ENCODE measurements around the gene SPRY1.

The SPRY1 gene, protein sequence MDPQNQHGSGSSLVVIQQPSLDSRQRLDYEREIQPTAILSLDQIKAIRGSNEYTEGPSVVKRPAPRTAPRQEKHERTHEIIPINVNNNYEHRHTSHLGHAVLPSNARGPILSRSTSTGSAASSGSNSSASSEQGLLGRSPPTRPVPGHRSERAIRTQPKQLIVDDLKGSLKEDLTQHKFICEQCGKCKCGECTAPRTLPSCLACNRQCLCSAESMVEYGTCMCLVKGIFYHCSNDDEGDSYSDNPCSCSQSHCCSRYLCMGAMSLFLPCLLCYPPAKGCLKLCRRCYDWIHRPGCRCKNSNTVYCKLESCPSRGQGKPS

DNA sequence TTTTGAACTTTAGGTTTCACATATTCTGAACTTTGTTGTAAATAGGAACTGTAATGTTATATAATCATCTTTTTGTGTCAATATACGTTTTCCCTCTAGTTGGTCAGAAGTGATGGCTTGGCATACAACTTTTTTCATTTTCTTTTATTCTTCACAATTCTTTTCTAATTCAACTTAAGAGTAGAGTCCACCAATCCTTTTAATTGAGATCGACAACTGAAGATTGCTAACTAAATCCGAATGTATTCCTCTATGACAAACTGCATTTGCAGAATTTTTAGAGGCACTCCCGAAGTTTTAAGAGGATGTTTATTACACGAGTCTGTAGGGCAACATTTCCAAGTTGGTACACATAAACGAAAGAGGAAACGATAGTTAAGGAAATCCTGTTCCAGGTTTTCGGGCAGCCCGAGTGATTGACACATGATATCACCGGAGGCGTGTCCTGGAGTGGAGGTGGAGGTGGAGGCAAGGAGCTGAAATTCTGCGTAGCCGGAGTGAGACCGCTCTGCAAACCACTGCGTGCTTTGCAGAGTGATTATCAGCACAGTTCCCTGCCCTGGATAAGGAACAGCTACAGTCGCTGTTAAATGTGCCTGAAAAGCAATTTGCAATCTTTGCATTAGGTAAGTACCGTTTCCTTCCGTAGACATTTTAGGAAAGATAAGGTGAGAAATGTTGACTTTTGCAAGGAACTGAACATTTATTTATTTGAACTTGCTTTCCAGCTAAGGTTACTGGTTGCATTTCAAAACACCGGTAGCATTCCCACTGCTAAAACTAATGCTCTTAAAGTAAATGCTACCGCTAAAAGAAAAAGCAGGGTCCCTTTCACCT, at the start of gene SPRY1:
SPRY1 (plus strand) TSS at position 489 of the 837 bp plus-strand sequence. CDS start 4,797 bp downstream, outside the sequence.
- peak; percentile 43 for DNase-seq (ENCODE audit: low read depth)

DNA sequence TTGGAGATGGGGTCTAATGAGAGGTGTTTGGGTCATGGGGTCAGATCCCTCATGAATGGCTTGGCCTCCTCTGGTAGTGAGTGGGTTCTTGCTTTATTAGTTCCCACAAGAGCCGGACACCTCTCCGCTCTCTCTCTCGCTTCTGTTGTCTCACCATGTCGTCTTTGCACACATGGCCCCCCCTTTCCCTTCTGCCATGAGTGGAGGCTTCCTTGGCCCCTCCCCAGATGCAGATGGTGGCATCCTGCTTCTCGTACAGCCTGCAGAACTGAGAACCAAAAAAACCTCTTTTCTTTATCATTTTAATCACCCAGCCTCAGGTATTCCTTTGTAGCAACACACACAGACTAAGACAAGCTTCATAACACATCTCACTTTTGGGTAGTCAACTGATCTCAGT, 49.6 kb upstream of the SPRY1 start:
- no peak for DNase-seq (ENCODE audit: low read depth)

DNA sequence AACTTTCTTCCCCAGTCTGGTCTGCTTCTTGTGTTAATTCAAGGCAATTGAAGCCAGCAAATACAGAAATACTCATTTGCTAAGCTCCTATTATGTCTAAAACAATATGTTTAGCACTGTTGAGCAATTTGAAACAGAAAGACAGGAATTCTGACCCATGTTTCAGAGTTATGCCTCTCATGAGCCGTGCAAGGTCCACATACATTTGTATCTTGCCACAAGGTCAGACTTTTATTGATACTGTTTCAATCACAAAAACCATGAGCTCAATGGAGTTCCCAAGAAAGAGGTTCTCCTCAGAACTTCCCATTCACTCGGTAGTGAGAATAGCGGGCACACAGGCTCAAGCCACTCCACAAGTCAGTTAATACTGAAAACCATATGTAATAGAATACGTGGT, 47.6 kb upstream of the SPRY1 start:
- DNase-seq (ENCODE audit: low read depth) = no peak

DNA sequence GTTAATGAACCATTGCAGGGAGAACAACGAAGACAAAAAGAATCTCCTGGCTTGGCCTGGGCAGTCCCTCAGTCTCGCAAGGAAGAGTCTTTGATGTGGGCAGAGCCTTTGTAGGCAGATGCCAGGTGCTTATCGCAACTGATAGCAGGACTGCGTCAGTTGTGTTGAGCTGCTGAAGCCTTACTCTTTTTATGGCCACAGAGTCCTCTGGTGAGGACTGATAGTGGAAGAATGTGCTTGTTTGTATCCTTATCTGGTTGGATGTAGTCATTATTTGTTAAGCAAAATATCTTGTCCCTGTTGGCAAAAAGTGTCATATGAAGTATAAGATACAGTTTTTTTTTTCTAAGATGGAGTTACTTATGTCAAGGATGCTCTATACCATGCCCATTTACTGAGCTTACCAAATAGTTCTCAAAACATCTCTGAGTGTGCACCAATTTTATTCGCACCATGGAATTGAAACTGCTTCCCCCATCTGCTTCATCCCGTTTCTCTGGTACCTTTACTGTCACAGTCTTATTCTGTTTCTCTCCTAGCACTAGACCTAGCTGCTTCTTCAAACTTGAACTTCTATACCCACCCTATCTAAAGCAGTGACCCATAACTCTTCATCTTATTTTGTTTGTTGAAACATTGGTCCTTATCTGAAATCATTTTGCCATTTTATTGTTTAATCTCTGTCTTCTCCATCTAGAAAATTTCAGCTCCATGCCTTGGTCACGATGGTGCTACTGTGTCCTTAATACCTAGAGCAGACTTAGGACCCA, 47.0 kb upstream of the SPRY1 start:
- DNase-seq (ENCODE audit: low read depth) = no peak

DNA sequence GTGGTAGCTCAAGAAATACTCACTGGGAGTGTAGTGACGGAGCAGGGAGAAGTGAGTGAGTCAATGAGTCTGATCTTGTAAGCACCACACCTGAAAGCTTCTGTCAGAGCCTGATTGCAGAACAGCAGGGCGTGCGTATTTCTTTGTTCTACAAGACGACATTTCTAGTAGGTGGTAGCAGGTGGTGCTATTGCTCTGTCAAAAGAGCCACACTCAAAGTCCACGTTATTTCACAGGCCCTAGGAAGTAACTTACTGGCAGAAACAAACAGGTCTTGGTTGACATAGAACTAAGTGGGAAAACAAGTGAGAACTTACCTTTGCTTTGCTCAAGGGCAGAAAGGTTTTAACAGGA, 46.4 kb upstream of the SPRY1 start:
- no peak for DNase-seq (ENCODE audit: low read depth)

DNA sequence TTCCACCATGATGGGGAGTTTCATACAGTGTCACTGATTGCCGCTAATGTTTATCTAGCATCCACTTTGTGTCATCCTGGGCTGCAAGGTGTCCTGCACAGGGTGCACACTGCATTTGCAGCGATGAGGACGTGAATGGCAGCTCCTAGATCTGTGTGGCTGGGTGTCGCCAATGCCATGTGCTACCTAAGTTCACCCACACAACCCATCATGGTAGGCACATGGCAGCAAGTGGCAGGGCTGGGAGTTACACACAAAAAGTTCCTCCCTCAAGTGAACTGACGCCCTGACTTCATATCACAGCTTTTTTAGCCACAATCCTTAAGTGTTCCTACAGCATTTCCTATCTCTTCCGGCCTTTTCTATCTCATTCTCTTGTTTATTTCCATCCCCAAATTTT, 45.9 kb upstream of the SPRY1 start:
- no peak for DNase-seq (ENCODE audit: low read depth)

DNA sequence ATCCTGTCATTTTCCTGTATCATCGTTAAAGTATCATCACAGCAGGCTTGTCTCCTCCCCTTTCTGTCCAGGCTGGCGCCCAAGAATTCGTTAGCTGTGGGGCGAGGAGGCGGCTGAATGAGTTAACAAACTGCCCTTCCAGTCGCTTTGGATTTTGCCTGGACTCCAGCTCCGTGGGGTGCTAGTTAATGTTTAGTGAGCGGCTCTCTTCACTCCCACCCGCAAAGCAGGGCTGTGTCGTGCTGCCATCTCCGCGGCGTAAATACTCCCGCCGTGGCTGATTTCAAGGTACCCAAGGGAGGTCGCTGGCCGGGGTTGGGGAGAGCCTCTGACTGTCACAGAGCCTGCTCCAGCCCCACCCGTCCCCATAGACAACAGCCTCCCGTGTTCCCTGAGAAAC, 44.9 kb upstream of the SPRY1 start:
- DNase-seq (ENCODE audit: low read depth) = no peak

DNA sequence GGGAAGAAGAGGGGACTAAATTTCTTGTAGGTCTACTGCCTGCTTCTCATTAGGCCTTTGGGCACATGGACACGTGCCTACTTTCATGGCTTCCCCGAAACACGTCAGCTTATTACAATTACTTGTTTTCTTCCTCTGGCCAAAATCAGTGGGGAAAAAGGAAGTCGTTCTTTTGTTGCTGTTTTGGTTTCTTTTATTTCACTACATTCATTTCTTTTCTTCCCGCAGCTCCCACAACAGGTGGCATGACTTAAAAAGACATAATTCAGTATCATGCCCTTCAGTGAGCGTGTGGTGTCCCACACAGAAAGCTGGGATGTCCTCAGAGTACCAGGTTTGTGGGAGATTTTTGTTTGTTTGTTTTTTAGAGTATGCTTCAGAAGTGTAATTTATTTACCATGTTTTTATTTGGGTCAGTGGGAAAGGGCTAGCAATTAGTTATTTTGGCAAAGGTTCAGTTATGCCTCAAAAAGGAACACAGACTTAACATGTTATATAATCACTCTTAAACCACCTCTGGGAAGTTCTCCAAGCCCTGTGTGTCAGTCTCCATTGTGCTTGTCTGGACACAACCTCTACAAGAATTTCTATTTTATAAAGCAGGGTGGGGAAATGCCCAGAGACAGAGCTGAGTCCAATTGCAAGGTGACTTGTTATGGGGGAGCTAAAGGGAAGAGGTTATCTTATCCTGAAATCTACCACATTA, 44.2 kb upstream of the SPRY1 start:
- no peak for DNase-seq (ENCODE audit: low read depth)

DNA sequence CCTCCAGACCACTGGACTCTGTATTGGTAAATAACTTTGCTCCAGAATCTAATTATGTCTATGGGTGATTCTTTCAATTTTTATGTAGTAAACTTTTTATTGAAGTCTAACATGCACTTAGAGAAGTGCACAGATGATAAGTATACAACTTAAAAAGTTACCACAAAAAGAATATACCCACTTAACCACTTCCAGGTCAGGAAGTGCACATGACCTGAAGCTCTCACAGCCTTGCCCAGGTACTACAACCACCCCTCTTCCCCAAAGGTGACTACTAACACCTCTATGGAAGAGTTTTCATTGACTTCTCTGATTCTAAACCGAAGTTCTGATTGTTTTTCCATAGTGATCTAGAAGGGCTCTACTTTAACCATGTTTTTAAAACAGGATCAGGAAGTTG, 43.6 kb upstream of the SPRY1 start:
- DNase-seq (ENCODE audit: low read depth) = no peak

DNA sequence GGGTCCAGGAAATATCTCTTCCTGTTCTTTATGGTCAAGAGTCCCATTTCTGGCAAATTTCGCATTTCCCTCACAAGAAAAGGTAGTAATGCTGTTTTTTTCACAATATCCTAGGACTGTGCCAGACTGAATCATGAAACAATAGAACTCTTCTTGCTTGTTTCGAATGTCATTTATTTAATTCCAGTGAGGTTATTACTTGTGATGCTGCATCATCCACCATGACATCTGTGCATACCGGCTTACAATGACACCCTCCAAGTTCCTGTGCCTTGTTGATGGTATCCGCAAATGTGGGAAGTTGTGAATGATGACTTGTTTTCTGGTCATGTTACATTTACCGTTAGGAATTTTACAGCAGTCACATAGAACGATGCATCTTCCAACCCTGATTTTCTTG, 42.9 kb upstream of the SPRY1 start:
- DNase-seq (ENCODE audit: low read depth) = no peak

DNA sequence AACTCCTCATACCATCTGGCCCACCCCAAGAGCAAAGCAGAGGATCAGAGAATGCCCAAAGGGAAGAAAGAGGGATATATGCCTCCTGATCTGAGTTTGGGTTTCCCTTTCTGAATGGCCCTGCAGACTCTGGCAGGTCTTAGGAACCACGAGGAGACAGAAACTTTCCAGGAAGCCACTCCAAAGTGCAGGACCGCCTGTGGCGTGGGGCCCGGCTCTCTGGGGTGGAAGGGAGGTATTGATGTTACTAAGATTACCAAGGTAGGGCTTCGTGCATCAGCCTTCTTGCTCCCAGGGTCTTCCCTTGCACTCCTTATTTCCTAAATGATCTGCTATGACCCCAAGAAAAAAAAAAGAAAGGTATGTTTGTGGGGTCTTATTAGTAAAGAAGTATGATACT, 41.9 kb upstream of the SPRY1 start:
- no peak for DNase-seq (ENCODE audit: low read depth)

DNA sequence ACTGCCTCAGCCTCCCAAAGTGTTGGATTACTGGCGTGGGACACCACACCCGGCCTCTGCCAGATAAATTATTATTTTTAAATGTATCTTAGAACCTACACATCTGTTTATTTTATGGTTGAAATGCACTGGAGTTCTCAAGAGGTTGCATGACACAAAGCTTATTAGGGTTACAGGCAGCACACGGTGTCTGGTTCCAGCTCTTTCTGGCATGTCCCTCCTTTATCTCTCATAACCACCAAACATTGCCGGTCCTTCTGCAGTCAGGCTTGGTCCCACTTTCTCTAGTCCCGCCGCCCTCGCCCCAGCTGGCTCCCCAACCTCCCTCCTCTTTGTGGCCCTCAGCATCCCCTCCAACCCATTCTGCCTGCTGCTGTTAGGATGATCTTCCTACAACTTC, 39.7 kb upstream of the SPRY1 start:
- no peak for DNase-seq (ENCODE audit: low read depth)

DNA sequence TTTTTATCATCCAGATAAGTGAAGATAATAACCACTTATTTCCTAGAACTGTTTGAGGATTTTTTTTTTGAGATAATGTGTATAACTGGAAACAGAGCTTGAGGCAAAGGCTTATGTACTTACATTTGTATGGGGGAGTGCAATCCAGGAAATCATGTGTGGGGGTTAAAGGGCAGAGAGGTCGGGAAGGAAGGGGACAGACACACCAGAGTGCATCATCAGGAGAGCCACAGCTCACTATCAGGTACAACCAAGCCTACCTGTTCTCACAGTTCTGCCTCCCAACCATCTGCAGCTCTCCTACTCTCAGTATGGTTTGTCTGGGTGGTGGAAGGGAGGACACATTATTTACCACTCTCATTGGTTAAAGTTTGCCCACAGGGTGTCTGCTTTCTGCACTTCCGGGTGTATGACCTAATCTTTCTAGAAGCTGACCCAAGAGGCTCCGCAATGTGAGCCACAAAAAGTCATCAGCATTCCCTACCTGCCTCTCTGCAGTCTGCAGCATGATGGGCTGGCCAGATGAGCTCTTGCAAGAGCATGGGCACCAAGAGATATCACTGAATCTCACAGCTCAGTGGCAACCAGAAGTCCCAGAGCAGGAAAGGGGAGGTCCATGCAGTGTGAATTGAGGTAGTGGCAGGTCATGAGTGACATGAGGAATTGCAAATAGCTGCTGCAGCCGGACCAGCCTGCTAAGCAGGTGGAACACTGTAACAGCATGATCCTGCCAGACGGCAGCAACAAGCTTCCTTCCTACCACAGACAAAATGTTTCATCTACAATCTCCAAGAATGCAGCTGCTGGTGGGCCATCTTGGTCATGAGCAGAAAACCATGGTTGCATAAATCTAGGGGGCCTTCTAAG, 36.9 kb upstream of the SPRY1 start:
- DNase-seq (ENCODE audit: low read depth) = no peak

DNA sequence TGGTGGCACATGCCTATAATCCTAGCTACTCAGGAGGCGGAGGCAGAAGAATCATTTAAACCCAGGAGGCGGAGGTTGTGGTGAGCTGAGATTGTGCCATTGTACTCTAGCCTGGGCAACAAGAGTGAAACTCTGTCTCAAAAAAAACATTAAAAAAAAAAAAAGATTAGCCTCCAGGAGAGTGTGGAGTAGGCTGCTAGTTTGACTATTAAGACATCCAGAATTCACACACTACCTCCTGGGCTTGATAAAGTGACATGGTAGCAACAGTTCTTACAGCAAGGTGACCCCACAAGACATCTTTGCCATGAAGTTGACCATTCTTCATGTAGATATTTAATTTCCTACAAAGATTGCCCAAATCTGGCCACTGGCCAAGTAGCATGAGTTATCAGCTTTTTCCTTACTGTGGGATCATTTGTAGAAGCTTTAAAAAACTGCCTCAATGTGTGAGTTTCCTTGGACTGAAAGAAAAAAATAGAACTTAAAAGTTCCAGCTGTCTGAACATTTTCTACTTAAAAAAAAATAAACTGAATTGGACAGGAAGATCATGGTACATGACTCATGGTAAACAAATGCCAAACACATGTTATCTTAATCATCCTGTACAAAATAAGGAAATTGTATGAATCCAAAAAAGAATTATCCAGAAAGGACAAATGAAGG, 35.3 kb upstream of the SPRY1 start:
- no peak for DNase-seq (ENCODE audit: low read depth)

DNA sequence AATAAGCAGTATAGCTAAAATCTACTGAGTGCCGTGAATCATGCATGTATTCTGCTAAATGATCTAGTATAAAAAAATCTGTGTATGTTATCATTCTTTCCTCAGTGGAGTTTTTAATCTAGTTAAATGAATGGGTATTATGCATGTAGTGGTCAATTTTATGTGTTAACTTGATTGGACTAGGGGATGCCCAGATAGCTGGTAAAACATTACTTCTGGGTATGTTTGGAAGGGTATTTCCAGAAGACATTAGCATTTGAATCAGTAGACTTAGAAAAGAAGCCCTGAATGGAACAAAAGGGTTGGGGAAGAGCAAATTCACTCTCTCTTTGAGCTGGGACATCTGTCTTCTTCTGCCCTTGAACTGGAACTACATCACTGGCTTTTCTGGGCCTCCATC, 34.5 kb upstream of the SPRY1 start:
- no peak for DNase-seq (ENCODE audit: low read depth)

DNA sequence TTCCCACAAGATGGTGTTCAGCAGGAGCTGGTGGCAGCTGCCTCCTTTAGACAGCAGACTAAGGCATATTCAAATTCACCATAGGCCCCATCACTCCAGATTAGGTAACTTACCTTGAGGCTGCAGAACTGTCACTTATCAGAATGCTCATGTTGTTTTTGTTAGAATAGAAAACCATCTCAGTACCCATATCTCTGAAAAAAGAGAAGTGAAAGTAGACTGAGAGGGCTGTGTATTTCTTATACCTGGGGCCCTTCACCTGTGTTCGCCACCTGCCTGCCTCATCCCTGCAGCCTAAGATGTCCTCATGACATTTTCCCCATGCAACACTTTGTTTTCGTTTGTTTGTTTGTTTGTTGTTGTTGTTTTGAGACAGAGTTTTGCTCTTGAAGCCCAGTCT, 32.9 kb upstream of the SPRY1 start:
- no peak for DNase-seq (ENCODE audit: low read depth)

DNA sequence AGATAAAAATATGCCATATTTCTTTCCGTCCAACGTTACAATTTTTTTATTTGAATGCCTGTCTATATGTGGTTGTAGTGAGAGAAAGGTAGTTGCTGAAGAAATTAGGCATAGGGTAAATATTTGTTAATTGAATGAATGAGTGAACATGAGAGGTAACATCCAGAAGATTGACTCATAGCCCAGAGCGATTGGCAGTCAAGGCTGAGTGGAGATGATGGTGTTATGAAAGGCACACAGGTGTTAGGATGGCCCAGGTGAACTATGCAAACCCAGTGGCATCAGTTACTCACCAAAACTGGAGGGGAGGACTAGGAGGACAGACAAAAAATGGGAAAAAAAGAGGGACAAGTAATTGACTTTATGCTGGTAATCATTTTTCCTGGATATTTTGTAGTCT, 31.7 kb upstream of the SPRY1 start:
- no peak for DNase-seq (ENCODE audit: low read depth)

DNA sequence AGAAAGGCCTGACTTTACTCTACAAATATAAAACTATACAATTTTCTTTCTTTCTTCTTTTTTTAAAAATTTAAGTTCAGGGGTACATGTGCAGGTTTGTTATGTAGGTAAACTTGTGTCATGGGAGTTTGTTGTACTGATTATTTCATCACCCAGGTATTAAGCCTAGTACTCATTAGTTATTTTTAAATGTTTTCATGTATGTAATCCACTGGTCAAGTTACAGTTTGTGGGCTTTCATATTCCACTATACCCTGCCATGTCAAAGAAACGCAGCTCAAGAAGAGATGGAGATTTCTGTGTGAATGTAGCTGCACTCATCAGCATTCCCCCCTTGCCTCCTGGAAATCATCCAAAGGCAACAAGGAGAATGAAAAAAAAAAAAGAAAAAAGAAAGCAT, 31.2 kb upstream of the SPRY1 start:
- no peak for DNase-seq (ENCODE audit: low read depth)

DNA sequence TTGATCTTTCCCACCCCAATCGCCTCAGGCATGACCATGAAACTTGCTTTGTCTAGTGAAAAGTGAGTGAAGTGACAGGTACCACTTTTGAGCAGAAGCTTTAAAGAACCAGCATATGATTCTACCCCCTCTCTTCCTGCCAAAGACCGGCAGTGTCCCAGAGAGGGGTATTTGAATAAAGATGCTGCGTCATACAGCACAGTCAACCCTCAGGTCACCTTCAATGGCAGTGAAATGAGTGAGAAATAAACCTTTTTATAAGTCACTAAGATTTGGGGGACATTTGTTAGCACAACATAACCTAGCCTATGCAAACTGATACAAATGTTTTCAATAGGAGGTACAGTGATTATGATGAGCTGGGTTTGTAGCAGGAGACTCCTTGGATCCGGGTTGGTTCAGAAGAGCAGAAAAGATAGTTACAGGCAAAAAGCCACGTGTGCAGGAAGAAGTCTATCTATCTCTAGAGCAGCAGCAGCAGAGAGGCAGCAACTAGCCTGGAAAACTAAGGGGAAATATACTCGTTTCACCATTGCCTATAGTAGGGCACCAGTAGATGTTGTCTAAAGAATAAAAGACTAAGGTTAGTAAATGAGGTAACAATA, 30.3 kb upstream of the SPRY1 start:
- no peak for DNase-seq (ENCODE audit: low read depth)

DNA sequence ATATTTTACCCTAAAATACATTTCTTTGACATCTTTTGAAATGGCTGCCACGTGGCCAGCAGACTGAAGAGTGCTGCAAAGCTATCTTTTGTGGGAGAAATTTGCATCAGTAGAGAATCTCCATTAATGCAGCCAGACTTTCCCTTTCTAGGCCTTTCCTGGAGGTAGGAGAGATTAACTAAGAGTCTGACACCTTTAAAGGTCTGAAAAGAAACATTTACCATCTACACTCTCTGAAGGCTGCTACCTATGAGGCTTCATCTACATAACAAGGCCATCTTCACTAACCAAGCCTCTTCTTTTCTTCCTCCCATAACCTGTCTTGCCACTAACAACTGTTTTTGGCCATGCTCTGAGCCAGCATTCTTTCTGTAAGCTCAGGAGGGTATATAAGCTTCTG, 17.8 kb upstream of the SPRY1 start:
- DNase-seq (ENCODE audit: low read depth) = no peak

Data from T-helper 22 cell (primary cell).